ENCODE measurements around the gene TFAM. TPM values are rescaled to one million over a fixed set of nuclear protein-coding genes. Genes with fewer than 3 reads are reported as not detected.

Gene TFAM
- total and polyA plus RNA-seq, 2 of the 8 experiments (the other 6 are each of a cell fraction or from before 2014, with no cell fraction given) = 29.3 to 97.3 TPM

DNA sequence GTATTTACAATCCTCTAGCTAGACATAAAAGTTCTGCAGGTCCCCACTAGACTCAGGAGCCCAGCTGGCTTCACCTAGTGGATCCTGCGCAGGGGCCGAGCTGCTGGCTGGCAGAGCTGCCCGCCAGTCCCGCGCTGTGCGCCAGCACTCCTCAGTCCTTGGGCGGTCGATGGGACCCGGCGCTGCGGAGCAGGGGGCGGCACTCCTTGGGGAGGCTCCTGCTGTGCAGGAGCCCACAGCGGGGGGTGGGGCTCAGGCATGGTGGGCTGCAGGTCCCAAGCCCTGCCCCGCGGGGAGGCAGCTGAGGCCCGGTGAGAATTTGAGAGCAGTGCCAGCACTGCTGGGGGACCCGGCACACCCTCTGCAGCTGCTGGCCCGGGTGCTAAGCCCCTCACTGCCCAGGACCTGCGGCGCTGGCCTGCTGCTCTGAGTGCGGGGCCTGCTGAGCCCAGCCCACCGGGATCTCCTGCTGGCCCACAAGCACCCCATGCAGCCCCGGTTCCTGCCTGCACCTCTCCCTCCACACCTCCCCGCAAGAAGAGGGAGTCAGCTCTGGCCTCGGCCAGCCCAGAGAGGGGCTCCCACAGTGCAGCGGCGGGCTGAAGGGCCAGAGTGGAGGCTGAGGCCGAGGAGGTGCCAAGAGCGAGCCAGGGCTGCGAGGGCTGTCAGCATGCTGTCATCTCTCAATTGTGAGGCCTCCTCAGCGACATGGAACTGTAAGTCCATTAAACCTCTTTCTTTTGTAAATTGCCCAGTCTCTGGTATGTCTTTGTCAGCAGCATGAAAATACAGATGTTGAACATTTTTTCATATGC, 63.1 kb downstream of the TFAM start (continued):
- TF ChIP-seq RBBP5 (IDR thresholded peaks at IDR 0.05; ENCODE audit: borderline replicate concordance, low read depth, low read length) (no peak), BRCA1 (IDR thresholded peaks at IDR 0.05; ENCODE audit: low read depth, low read length) (no peak), CEBPB (IDR thresholded peaks at IDR 0.05; ENCODE audit: low read depth, low read length) (no peak)
- TF ChIP-seq, protein P1, sequence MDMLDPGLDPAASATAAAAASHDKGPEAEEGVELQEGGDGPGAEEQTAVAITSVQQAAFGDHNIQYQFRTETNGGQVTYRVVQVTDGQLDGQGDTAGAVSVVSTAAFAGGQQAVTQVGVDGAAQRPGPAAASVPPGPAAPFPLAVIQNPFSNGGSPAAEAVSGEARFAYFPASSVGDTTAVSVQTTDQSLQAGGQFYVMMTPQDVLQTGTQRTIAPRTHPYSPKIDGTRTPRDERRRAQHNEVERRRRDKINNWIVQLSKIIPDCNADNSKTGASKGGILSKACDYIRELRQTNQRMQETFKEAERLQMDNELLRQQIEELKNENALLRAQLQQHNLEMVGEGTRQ (IDR thresholded peaks at IDR 0.05; ENCODE audit: low read length) = no peak

Other genes starting within 250 kb of the TFAM start
- gene IPMK, start 117.5 kb upstream of the TFAM start, total RNA-seq (2021; fragmentation: NEBNext Ultra II Directional; extraction: Animal tissue kit (Norgen Biotek cat#: 25700)) = 7.4 and 7.8 TPM in 2 replicates
- 0.97 and 1.3 TPM in 2 replicates for gene IPMK, start 117.5 kb upstream of the TFAM start, polyA plus RNA-seq (2011; rRNA removed)
- 41.3 and 43.2 TPM in 2 replicates for gene CISD1, start 116.2 kb upstream of the TFAM start, total RNA-seq (2021; fragmentation: NEBNext Ultra II Directional; extraction: Animal tissue kit (Norgen Biotek cat#: 25700))
- 10.0 and 22.6 TPM in 2 replicates for gene CISD1, start 116.2 kb upstream of the TFAM start, polyA plus RNA-seq (2011; rRNA removed)
- 30.4 and 33.5 TPM in 2 replicates for gene UBE2D1, start 50.4 kb upstream of the TFAM start, total RNA-seq (2021; fragmentation: NEBNext Ultra II Directional; extraction: Animal tissue kit (Norgen Biotek cat#: 25700))
- gene UBE2D1, start 50.4 kb upstream of the TFAM start, polyA plus RNA-seq (2011; rRNA removed) = 14.8 and 21.2 TPM in 2 replicates
- gene BICC1, start 127.5 kb downstream of the TFAM start, total RNA-seq (2021; fragmentation: NEBNext Ultra II Directional; extraction: Animal tissue kit (Norgen Biotek cat#: 25700)) = 0.73 and 1.0 TPM in 2 replicates
- gene BICC1, start 127.5 kb downstream of the TFAM start, polyA plus RNA-seq (2011; rRNA removed) = 0.20 and 0.31 TPM in 2 replicates

All from H1 (cell line).